Amniotic epithelial cell (primary cell): Measurements from ENCODE around the gene NEDD4.

Experiments used
- DNase-seq: peaks from one replicate; pipeline ENCODE4 v3.0.0-alpha.2; 2010; ENCODE audit warnings: low read depth

NEDD4 gene

DNA sequence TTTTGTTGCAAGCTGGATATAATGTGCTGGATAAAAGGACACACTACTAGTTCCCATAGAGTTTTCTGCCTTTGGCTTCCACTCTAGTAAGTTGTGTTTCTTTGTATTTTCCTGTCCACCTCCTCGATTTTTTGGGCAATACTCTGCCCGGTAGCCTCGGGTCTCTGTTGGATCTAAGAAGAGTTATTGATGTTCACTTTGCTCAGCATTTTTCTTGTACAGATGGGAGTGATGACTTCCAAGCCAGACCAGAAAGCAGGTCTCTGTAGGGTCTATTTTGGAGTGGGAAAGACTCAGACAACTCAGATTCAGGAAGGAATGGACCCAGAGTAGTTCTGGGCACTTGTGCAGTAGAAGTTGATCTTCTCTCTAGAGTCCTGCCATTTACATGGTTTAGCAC lies 214.5 kb downstream of the NEDD4 start:
- DNase-seq: no peak
